COLO668 (cell line): ENCODE data around the gene MYOZ2.

Experiments used
- DNase-seq: peaks from one replicate; lab custom pipeline; 2025; ENCODE audit not compliant: unreplicated experiment; lab: John Stamatoyannopoulos, UW

MYOZ2 gene

GRCh38 chr4:119237201-119237600, 101.6 kb downstream of the MYOZ2 start:
- no peak for DNase-seq
